ENCODE data around the gene ADAM22. TPM values are rescaled to one million over a fixed set of nuclear protein-coding genes. Genes with fewer than 3 reads are reported as not detected.
A peak's percentile ranks its signal among the peaks of the same experiment; 100 is the strongest.
"Not testable (repeated sequence)": the region's sequence is repeated elsewhere in the genome, so short reads cannot be mapped to it uniquely, and the experiment has no call there.

The ADAM22 gene, protein sequence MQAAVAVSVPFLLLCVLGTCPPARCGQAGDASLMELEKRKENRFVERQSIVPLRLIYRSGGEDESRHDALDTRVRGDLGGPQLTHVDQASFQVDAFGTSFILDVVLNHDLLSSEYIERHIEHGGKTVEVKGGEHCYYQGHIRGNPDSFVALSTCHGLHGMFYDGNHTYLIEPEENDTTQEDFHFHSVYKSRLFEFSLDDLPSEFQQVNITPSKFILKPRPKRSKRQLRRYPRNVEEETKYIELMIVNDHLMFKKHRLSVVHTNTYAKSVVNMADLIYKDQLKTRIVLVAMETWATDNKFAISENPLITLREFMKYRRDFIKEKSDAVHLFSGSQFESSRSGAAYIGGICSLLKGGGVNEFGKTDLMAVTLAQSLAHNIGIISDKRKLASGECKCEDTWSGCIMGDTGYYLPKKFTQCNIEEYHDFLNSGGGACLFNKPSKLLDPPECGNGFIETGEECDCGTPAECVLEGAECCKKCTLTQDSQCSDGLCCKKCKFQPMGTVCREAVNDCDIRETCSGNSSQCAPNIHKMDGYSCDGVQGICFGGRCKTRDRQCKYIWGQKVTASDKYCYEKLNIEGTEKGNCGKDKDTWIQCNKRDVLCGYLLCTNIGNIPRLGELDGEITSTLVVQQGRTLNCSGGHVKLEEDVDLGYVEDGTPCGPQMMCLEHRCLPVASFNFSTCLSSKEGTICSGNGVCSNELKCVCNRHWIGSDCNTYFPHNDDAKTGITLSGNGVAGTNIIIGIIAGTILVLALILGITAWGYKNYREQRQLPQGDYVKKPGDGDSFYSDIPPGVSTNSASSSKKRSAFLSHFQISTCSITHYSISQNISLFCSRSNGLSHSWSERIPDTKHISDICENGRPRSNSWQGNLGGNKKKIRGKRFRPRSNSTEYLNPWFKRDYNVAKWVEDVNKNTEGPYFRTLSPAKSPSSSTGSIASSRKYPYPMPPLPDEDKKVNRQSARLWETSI
- 13.6 TPM for polyA plus RNA-seq (2012; ENCODE audit: insufficient read depth, insufficient read length, low read depth)

GRCh38 chr7:87933953-87934698 lies at the start of gene ADAM22:
Gene ADAM22, plus strand, starts transcription at chr7:87934251. Its CDS starts 215 bp downstream, at chr7:87934466.
- Histone ChIP-seq H3K27me3 (no peaks in the 10 kb centered on the region), H3K4me3 (ENCODE audit: low read depth, low read length) (peak within 1 kb of the TSS; percentile 81), H3K36me3 (peaks cover 9% of the 10 kb centered on the region), H3K4me1 (no peaks in the 10 kb centered on the region), H3K9me3 (no peaks in the 10 kb centered on the region)
- TF ChIP-seq, protein P1, sequence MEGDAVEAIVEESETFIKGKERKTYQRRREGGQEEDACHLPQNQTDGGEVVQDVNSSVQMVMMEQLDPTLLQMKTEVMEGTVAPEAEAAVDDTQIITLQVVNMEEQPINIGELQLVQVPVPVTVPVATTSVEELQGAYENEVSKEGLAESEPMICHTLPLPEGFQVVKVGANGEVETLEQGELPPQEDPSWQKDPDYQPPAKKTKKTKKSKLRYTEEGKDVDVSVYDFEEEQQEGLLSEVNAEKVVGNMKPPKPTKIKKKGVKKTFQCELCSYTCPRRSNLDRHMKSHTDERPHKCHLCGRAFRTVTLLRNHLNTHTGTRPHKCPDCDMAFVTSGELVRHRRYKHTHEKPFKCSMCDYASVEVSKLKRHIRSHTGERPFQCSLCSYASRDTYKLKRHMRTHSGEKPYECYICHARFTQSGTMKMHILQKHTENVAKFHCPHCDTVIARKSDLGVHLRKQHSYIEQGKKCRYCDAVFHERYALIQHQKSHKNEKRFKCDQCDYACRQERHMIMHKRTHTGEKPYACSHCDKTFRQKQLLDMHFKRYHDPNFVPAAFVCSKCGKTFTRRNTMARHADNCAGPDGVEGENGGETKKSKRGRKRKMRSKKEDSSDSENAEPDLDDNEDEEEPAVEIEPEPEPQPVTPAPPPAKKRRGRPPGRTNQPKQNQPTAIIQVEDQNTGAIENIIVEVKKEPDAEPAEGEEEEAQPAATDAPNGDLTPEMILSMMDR (IDR thresholded peaks at IDR 0.05; ENCODE audit: low read depth, low read length), result no peak
- DNase-seq, result peak; percentile 91

- DNase-seq, result no peak
- no peak overlapping the region for H3K4me3 ChIP-seq (ENCODE audit: low read depth, low read length)
- H3K9me3 ChIP-seq, result no peaks in the 10 kb centered on the region
- H3K27me3 ChIP-seq, result no peaks in the 10 kb centered on the region
- H3K36me3 ChIP-seq, result peaks cover 10% of the 10 kb centered on the region
- H3K4me1 ChIP-seq, result no peaks in the 10 kb centered on the region
- TF ChIP-seq, protein P1 (IDR thresholded peaks at IDR 0.05; ENCODE audit: low read depth, low read length), result no peak
These were observed 49.0 kb upstream of the ADAM22 start for GRCh38 chr7:87885018-87885417.

DNA sequence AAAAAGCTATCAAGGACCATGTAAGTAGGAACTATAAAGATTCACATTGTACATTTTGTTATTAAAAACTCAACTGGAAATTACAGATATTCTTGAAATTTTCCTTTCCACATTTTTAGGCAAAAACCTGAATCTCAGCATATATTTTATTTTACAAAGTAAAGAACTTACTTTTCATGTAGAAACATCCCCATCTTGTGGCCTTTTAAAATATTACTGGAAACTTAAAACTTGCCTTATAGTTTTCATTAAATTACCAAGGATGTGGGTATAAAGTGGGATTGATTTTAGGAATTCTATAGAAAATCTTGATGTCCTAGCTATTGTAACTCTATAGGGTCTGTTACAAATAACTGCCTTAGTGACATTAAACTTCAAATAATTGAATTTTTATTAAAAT lies 47.2 kb upstream of the ADAM22 start:
- Histone ChIP-seq H3K36me3 (peaks cover 3% of the 10 kb centered on the region), H3K4me1 (no peaks in the 10 kb centered on the region)
- DNase-seq, result no peak

DNA sequence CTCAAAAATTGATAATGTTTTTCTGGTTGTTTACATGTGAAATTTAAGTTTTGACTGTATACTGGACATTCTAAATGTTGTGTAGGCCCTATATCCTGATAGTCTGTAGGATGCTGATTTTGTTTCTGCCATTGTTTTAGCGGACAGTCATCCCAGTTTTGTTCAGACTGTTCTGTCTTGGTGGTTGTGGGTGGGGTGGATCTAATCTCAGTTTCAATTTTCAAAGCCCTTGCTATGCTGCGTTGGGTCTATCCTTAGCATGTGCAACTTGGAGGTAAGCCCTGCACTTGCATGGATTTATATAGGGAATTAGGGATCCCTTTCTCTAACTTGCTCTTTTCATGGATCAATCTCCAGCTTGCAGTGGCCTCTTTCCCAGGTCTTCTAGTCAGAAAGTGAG lies 38.7 kb upstream of the ADAM22 start:
- TF ChIP-seq, protein P1 (IDR thresholded peaks at IDR 0.05; ENCODE audit: low read depth, low read length), result no peak
- peaks cover 24% of the 10 kb centered on the region for H3K36me3 ChIP-seq
- no peaks in the 10 kb centered on the region for H3K9me3 ChIP-seq
- H3K4me3 ChIP-seq (ENCODE audit: low read depth, low read length), result no peak overlapping the region
- DNase-seq, result no peak
- no peaks in the 10 kb centered on the region for H3K4me1 ChIP-seq
- H3K27me3 ChIP-seq, result no peaks in the 10 kb centered on the region

More for the DNA sequence above, 47.2 kb upstream of the ADAM22 start:
- TF ChIP-seq, protein P1 (IDR thresholded peaks at IDR 0.05; ENCODE audit: low read depth, low read length), result no peak
- Histone ChIP-seq H3K9me3 (no peaks in the 10 kb centered on the region), H3K27me3 (no peaks in the 10 kb centered on the region), H3K4me3 (ENCODE audit: low read depth, low read length) (no peak overlapping the region)

GRCh38 chr7:87899255-87899654 lies 34.8 kb upstream of the ADAM22 start:
- DNase-seq, result no peak
- TF ChIP-seq, protein P1 (IDR thresholded peaks at IDR 0.05; ENCODE audit: low read depth, low read length), result no peak
- Histone ChIP-seq H3K4me1 (no peaks in the 10 kb centered on the region), H3K9me3 (no peaks in the 10 kb centered on the region), H3K36me3 (peaks cover 24% of the 10 kb centered on the region), H3K4me3 (ENCODE audit: low read depth, low read length) (no peak overlapping the region), H3K27me3 (no peaks in the 10 kb centered on the region)

DNA sequence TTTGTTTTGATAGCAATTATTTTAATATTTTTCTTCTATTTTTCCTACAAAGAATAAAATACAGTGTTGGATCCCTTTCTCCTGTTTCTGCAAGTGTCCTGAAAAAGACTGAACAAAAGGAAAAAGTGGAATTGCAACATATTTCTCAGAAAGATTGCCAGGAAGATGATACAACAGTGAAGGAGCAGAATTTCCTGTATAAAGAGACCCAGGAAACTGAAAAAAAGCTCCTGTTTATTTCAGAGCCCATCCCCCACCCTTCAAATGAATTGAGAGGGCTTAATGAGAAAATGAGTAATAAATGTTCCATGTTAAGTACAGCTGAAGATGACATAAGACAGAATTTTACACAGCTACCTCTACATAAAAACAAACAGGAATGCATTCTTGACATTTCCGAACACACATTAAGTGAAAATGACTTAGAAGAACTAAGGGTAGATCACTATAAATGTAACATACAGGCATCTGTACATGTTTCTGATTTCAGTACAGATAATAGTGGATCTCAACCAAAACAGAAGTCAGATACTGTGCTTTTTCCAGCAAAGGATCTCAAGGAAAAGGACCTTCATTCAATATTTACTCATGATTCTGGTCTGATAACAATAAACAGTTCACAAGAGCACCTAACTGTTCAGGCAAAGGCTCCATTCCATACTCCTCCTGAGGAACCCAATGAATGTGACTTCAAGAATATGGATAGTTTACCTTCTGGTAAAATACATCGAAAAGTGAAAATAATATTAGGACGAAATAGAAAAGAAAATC lies 26.7 kb upstream of the ADAM22 start:
- H3K4me1 ChIP-seq; DNase-seq; H3K36me3 ChIP-seq; H3K4me3 ChIP-seq (ENCODE audit: low read depth, low read length); H3K27me3 ChIP-seq; H3K9me3 ChIP-seq: not testable (repeated sequence)

DNA sequence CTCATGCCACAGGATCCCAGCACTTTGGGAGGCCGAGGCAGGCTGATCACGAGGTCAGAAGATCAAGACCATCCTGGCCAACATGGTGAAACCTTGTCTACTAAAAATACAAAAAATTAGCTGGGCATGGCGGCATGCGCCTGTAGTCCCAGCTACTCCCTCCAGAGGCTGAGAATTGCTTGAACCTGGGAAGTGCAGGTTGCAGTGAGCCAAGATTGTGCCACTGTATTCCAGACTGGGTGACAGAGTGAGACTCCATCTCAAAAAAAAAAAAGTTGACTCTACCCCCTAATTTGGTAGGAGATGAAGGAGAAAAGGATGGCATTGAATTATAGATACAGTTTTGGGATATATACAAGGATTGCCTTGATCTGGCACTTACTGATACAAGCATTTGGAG lies 25.2 kb upstream of the ADAM22 start:
- not testable (repeated sequence) for H3K4me3 ChIP-seq (ENCODE audit: low read depth, low read length); H3K9me3 ChIP-seq; H3K27me3 ChIP-seq; DNase-seq; H3K4me1 ChIP-seq; H3K36me3 ChIP-seq

Data from BE2C (cell line).